CD8-positive, alpha-beta memory T cell (primary cell): ENCODE data around the gene CYTH2. TPM values are rescaled to one million over a fixed set of nuclear protein-coding genes. Genes with fewer than 3 reads are reported as not detected.
"Not testable (repeated sequence)": the region's sequence is repeated elsewhere in the genome, so short reads cannot be mapped to it uniquely, and the experiment has no call there.

ENCODE experiments used
- CTCF ChIA-PET: fragments of 350-600 bp; sonication (Branson Sonifier 250); formaldehyde crosslinking; loops from one replicate; lab custom pipeline; 2021; ENCODE audit warnings: antibody characterized with exemption; lab: Charles Lee
- POLR2A ChIA-PET: fragments of 350-600 bp; sonication (Branson Sonifier 250); formaldehyde crosslinking; loops from one replicate; lab custom pipeline; 2021; ENCODE audit warnings: antibody characterized with exemption; lab: Charles Lee
- DNase-seq, 5 donors: peaks; one replicate each; pipeline versions ENCODE4 v3.0.0 to v3.0.0-alpha.2; 2020 to 2022; ENCODE audit warnings: mixed read lengths in 1 of 5
- H3K27ac ChIP-seq: one replicate; pipeline ENCODE4 v1.7.0; 2013; ENCODE audit warnings: low read depth, mild to moderate bottlenecking, low read length, moderate library complexity
- H3K27me3 ChIP-seq: 2 replicates; pipeline ENCODE4 v1.7.0; 2013; ENCODE audit warnings: low read length, mild to moderate bottlenecking; ENCODE audit not compliant: insufficient read depth, poor library complexity, severe bottlenecking
- H3K36me3 ChIP-seq: 2 replicates; pipeline ENCODE4 v1.7.0; 2013; ENCODE audit warnings: mild to moderate bottlenecking, low read length, moderate library complexity; ENCODE audit not compliant: insufficient read depth
- H3K4me1 ChIP-seq: 2 replicates; pipeline ENCODE4 v1.7.0; 2013; ENCODE audit warnings: mild to moderate bottlenecking, low read length, moderate library complexity; ENCODE audit not compliant: insufficient read depth
- H3K4me3 ChIP-seq: 2 replicates; pipeline ENCODE4 v1.7.0; 2013; ENCODE audit warnings: mild to moderate bottlenecking, low read length
- H3K9me3 ChIP-seq: 2 replicates; pipeline ENCODE4 v1.7.0; 2013; ENCODE audit warnings: mild to moderate bottlenecking, low read length
- H3K27ac Mint-ChIP-seq, 8 donors: one replicate each; pipeline ENCODE4 v1.8.0; 2020 to 2021; ENCODE audit warnings: mixed read lengths in 8 of 8, mild to moderate bottlenecking in 6 of 8, inconsistent platforms in 3 of 8, moderate library complexity in 3 of 8
- H3K27me3 Mint-ChIP-seq, 2 donors: one replicate each; pipeline ENCODE4 v1.8.0; 2020 to 2021; ENCODE audit warnings: mixed read lengths in 2 of 2, mild to moderate bottlenecking in 1 of 2, moderate library complexity in 1 of 2
- H3K36me3 Mint-ChIP-seq, 3 donors: one replicate each; pipeline ENCODE4 v1.8.0; 2020 to 2021; ENCODE audit warnings: mixed read lengths in 3 of 3, inconsistent platforms in 1 of 3, mild to moderate bottlenecking in 1 of 3
- H3K4me1 Mint-ChIP-seq, 3 donors: one replicate each; pipeline ENCODE4 v1.8.0; 2020 to 2021; ENCODE audit warnings: mixed read lengths in 3 of 3, inconsistent platforms in 1 of 3, mild to moderate bottlenecking in 1 of 3
- H3K4me3 Mint-ChIP-seq, 7 donors: one replicate each; pipeline ENCODE4 v1.8.0; 2020 to 2021; ENCODE audit warnings: mixed read lengths in 7 of 7, mild to moderate bottlenecking in 6 of 7, moderate library complexity in 4 of 7, inconsistent platforms in 2 of 7
- H3K9me3 Mint-ChIP-seq, 5 donors: one replicate each; pipeline ENCODE4 v1.8.0; 2020 to 2022; ENCODE audit warnings: mixed read lengths in 5 of 5, mild to moderate bottlenecking in 3 of 5, moderate library complexity in 2 of 5, inconsistent platforms in 1 of 5
- polyA plus RNA-seq: library from polyadenylated mRNA; unstranded; fragments of 300-500 nt; fragmentation: Illumina TruSeq; gene quantifications from one replicate; pipeline ENCODE4 v1.2.3, GENCODE V29; 2021
- total RNA-seq, 2 experiments: library from RNA; stranded (reverse); gene quantifications; one replicate each; pipeline ENCODE4 v1.2.3, GENCODE V29; 2021

The CYTH2 gene
- total and polyA plus RNA-seq, 3 experiments from 2014 or later = 30.7 to 34.8 (median 33.3) TPM

DNA sequence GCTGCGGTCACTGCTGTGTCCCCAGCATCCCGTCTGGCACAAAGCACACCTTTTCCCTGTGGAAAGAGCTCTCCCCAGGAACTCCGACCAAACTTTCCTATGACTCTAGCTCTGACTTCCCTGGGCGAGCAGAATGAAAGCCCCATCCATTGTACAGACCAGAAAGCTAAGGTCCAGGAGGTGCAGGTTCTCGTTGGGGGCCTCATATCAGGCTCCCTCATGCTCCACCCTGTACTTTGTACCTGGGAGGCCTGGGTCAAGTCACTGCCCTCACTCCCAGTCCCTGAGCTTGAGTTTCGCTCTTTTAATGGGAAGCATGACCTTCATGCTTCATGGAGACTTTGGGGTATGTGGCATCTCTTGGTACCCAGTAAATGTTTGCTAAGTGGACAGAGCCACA lies 18.4 kb downstream of the CYTH2 start:
- H3K36me3 Mint-ChIP-seq = peaks cover 0 to 4% (median 1%) of the 10 kb centered on the region in 3 donors
- POLR2A ChIA-PET = no interaction called here
- H3K27ac ChIP-seq = no peak overlapping the region

DNA sequence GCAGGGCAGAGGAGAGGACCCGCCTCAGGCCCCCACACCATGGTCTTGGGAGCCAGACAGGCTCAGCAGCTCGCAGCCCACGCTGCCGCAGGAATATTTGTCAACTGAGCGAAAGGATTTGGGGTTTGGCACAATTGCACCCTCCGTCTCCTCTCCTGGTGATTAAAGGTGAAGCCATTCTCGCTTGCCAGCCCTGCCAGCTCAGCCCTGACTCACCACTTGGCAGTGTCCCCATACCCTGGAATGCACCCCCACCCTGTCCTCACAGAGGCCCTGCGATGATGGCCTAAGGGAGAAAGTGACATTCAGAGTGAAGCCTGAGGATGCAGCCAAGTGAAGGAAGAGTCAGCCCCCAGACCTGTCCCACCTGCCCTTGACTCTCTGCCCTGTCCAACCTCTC lies 18.8 kb downstream of the CYTH2 start:
- peaks cover 20 to 31% (median 22%) of the 10 kb centered on the region in 3 donors for H3K4me1 Mint-ChIP-seq
- DNase-seq = no peak
- H3K36me3 Mint-ChIP-seq = peaks cover 0 to 4% (median 1%) of the 10 kb centered on the region in 3 donors
- H3K4me1 ChIP-seq = peaks cover 31% of the 10 kb centered on the region
- CTCF ChIA-PET = interaction anchor here (1.3 to 4.5 kb wide), 5 partner anchors 96 to 154 kb away, joined by 3 to 37 read pairs (median 18); no protein-coding TSS in a partner anchor
- no peak overlapping the region for H3K4me3 ChIP-seq
- no peaks in the 10 kb centered on the region for H3K9me3 ChIP-seq
- no peak overlapping the region for H3K27ac ChIP-seq
- peaks cover 10 to 13% of the 10 kb centered on the region in 2 donors for H3K27me3 Mint-ChIP-seq
- POLR2A ChIA-PET = no interaction called here
- no peaks in the 10 kb centered on the region for H3K36me3 ChIP-seq
- H3K4me3 Mint-ChIP-seq = no peak overlapping the region
- H3K27ac Mint-ChIP-seq = no peak overlapping the region
- no peaks in the 10 kb centered on the region for H3K9me3 Mint-ChIP-seq
- peaks cover 4% of the 10 kb centered on the region for H3K27me3 ChIP-seq

More for the DNA sequence above, 18.4 kb downstream of the CYTH2 start:
- Histone ChIP-seq H3K4me3 (no peak overlapping the region), H3K9me3 (no peaks in the 10 kb centered on the region), H3K36me3 (no peaks in the 10 kb centered on the region), H3K4me1 (peaks cover 27% of the 10 kb centered on the region), H3K27me3 (peaks cover 4% of the 10 kb centered on the region)
- Mint-ChIP-seq H3K27me3 (peaks cover 8 to 11% of the 10 kb centered on the region in 2 donors), H3K27ac (no peak overlapping the region), H3K4me3 (no peak overlapping the region), H3K9me3 (no peaks in the 10 kb centered on the region), H3K4me1 (peaks cover 16 to 27% (median 19%) of the 10 kb centered on the region in 3 donors)
- no peak for DNase-seq
- CTCF ChIA-PET = interaction anchor here (1.3 to 4.5 kb wide), 4 partner anchors 96 to 154 kb away, joined by 3 to 37 read pairs (median 12); no protein-coding TSS in a partner anchor

DNA sequence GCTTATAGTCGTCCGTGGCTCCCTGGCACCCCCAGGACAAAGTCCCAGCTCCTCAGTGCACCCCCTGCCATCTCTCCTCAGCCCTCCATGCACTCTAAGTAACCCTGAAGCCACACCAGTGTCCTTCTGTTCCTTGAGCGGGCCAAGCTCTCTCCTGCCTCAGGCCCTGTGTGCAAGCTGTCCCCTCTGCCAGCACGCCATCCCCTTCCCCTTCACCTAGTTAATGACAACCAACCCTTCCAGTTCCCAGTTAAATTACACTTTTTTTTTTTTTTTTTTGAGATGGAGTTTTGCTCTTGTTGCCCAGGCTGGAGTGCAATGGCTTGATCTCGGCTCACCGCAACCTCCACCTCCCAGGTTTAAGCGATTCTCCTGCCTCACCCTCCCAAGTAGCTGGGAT lies 19.3 kb downstream of the CYTH2 start:
- DNase-seq, H3K27me3 ChIP-seq, H3K4me3 ChIP-seq, H3K9me3 Mint-ChIP-seq, H3K9me3 ChIP-seq, H3K27ac ChIP-seq, POLR2A ChIA-PET, H3K36me3 ChIP-seq, H3K36me3 Mint-ChIP-seq: not testable (repeated sequence)
- Mint-ChIP-seq H3K4me3 (peak overlapping the region in 1 of 7 donors; percentile 69), H3K4me1 (peaks cover 20 to 32% (median 23%) of the 10 kb centered on the region in 3 donors), H3K27me3 (peaks cover 10 to 13% of the 10 kb centered on the region in 2 donors), H3K27ac (peak overlapping the region in 1 of 8 donors; percentile 57)
- CTCF ChIA-PET = interaction anchor here (1.4 to 4.5 kb wide), 7 partner anchors 8 to 131 kb away, joined by 4 to 37 read pairs (median 18); partner anchors contain the start of genes RPL18 and SPHK2
- peaks cover 32% of the 10 kb centered on the region for H3K4me1 ChIP-seq

DNA sequence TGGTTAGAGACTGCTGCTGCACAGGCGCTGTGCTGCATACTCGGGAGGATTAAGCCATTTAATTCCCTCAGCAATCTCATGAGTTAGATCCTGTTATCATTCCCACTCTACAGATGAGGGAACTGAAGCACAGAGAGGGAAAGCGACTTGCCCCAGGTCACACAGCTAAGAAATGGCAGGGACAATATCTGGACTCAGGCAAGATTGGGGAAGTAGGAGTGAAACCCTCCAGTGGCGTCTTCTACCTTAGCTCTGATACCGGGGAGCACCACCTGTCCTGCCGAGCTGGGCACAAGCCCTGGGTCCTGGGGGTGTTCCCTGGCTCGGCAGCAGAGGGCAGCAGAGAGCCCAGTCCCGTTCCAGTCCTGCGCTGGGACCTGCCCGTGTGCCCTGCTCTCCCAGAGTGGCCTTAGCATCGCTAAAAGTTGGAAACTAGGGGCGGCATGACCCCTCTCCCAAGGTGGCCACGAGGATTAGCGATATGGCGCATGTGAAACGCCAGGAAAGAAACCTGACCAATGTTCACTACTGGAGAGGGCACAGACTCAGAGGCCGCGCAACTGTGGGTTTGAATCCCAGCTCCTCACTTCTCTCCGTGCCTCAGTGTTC lies 20.5 kb downstream of the CYTH2 start:
- peaks cover 37% of the 10 kb centered on the region for H3K4me1 ChIP-seq
- CTCF ChIA-PET = interaction anchor here (0.6 to 4.5 kb wide), 34 partner anchors 9 to 1340 kb away, joined by 3 to 37 read pairs (median 4); partner anchors contain the start of genes KDELR1, PLA2G4C, RPL18 and SPACA4

DNA sequence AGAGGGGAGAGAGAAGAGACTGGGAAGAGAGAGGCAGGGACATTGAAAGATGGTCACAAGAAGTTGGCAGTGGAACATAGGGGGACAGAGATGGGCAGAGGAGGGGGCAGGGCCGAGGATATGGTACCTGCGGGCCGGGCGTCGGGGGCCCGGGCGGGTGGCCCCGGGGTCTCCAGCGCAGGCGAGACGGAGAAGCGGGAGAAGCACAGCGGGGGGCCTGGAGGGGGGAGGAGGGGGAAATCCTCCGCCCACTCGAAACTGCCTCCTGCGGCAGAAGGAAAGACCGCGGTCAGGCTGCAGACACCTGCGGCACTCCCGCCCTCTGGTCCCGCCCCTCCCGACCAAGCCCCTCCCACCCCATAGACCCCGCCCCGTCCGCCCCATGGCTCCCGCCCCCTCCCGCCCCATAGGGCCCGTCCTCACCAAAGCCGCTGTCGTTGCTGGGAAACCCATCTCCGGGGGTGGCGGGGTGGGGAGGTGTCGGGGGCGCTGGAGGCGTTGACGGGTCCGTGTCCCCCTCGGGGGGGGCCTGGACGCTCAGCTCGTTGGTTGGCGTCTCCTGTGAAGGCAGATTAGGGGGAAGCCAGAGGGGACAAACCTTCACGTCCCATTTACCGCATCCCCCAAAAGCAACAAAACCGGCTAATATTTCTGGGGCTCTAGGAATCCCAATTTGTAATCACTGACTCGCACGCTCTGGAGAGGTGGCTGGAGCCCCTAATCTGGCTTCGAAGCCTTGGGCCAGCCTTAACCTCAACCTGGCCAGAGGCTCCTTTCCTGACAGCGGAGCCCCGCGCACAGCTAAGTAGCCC lies 22.0 kb downstream of the CYTH2 start:
- H3K36me3 ChIP-seq = no peaks in the 10 kb centered on the region
- H3K27ac ChIP-seq = no peak overlapping the region
- H3K4me3 ChIP-seq = peak overlapping the region; percentile 8
- DNase-seq = peak; percentile 51 to 78 (median 58)
- H3K36me3 Mint-ChIP-seq = peaks cover 0 to 1% (median 0%) of the 10 kb centered on the region in 3 donors
- H3K9me3 Mint-ChIP-seq = no peaks in the 10 kb centered on the region
- POLR2A ChIA-PET = interaction anchor here (2.2 kb wide), 1 partner anchor 93 kb away, joined by 7 read pairs; no protein-coding TSS in a partner anchor
- peaks cover 4% of the 10 kb centered on the region for H3K27me3 ChIP-seq
- peaks cover 20 to 41% (median 34%) of the 10 kb centered on the region in 3 donors for H3K4me1 Mint-ChIP-seq
- CTCF ChIA-PET = interaction anchor here (0.7 to 4.5 kb wide), 9 partner anchors 11 to 170 kb away, joined by 3 to 37 read pairs (median 4); no protein-coding TSS in a partner anchor
- peaks cover 37% of the 10 kb centered on the region for H3K4me1 ChIP-seq
- no peaks in the 10 kb centered on the region for H3K9me3 ChIP-seq
- H3K4me3 Mint-ChIP-seq = peak overlapping the region in 6 of 7 donors; percentile 19 to 83 (median 40)
- peak overlapping the region in 4 of 8 donors; percentile 23 to 80 (median 74) for H3K27ac Mint-ChIP-seq
- H3K27me3 Mint-ChIP-seq = peaks cover 29% of the 10 kb centered on the region in 2 donors

More for the DNA sequence above, 20.5 kb downstream of the CYTH2 start:
- H3K4me3 ChIP-seq = no peak overlapping the region
- Mint-ChIP-seq H3K27me3 (peaks cover 17 to 19% of the 10 kb centered on the region in 2 donors), H3K27ac (peak overlapping the region in 1 of 8 donors; percentile 87), H3K36me3 (peaks cover 0 to 1% (median 0%) of the 10 kb centered on the region in 3 donors), H3K4me3 (peak overlapping the region in 3 of 7 donors; percentile 15 to 40 (median 24)), H3K4me1 (peaks cover 20 to 39% (median 30%) of the 10 kb centered on the region in 3 donors), H3K9me3 (no peaks in the 10 kb centered on the region)
- no peak overlapping the region for H3K27ac ChIP-seq
- DNase-seq = peak; percentile 69 to 80 (median 75)
- H3K27me3 ChIP-seq = peaks cover 4% of the 10 kb centered on the region
- H3K9me3 ChIP-seq = no peaks in the 10 kb centered on the region
- H3K36me3 ChIP-seq = no peaks in the 10 kb centered on the region
- POLR2A ChIA-PET = interaction anchor here (0.6 to 2.2 kb wide), 3 partner anchors 95 to 916 kb away, joined by 4 to 8 read pairs (median 7); no protein-coding TSS in a partner anchor

DNA sequence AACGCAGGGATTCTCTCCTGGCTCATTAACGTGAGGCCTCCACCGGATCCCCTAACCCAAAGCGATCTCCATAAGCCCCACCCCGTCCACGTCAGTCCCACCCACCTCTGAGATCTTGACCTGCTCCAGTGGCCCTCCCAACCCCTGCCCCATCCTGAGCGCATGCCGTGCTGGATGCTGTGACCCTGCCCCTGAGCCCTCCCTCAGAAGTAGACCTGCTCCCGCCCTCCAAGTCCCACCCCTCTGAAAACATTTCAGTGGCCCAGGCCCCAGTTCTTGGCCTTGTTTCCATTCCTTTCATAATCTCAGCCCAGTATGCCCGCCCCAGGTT lies 22.6 kb downstream of the CYTH2 start:
- H3K4me3 Mint-ChIP-seq = peak overlapping the region in 6 of 7 donors; percentile 7 to 69 (median 41)
- H3K9me3 Mint-ChIP-seq = no peaks in the 10 kb centered on the region
- H3K27ac Mint-ChIP-seq = peak overlapping the region in 4 of 8 donors; percentile 19 to 79 (median 46)
- no peak for DNase-seq
- peaks cover 20 to 41% (median 34%) of the 10 kb centered on the region in 3 donors for H3K4me1 Mint-ChIP-seq
- H3K27me3 Mint-ChIP-seq = peaks cover 30 to 32% of the 10 kb centered on the region in 2 donors
- H3K36me3 ChIP-seq = no peaks in the 10 kb centered on the region
- ChIA-PET CTCF (interaction anchor here (1.4 to 3.2 kb wide), 2 partner anchors 11 to 14 kb away, joined by 3 to 36 read pairs; no protein-coding TSS in a partner anchor), POLR2A (no interaction called here)
- no peaks in the 10 kb centered on the region for H3K9me3 ChIP-seq
- H3K4me1 ChIP-seq = peaks cover 37% of the 10 kb centered on the region
- no peak overlapping the region for H3K4me3 ChIP-seq
- H3K27ac ChIP-seq = no peak overlapping the region
- H3K36me3 Mint-ChIP-seq = no peaks in the 10 kb centered on the region
- peaks cover 4% of the 10 kb centered on the region for H3K27me3 ChIP-seq

DNA sequence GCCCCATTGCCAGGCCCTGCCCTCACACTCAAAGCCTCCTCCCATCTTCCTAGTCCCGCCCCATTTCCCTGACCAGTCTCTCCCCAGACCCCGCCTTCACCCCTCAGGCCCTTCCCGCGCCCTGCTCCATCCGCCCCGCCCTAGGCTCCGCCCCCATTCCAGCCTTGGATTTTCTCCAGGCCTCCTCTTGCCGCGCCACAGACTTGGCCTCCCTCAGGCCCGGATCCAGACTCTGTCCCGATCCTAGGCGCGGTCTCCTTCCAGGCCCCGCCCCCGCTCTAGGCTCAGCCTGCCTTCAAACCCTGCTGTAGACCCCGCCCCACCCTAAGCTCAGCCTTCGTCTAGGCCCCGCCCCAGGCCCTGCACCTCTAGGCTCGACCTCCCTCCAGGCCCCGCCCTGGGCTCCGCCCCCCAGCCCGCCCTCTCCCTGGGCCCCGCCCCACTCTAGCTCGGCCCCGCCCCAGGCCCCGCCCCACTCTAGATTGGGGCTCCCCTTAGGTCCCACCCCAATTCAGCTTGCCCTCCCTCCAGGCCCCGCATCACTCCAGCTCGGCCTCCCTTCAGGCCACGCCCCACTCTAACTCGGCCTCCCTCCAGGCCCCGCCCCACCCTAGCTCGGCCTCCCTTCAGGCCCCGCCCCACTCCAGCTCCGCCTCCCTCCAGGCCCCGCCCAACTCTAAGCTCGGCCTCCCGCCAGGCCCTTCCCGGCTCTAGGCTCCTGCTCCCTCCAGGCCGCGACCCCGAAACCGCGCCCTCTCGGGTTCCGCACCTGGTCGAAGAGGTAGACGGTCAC lies 24.0 kb downstream of the CYTH2 start:
- Mint-ChIP-seq H3K36me3 (no peaks in the 10 kb centered on the region), H3K4me1 (peaks cover 20 to 41% (median 37%) of the 10 kb centered on the region in 3 donors), H3K4me3 (peak overlapping the region; percentile 60 to 86 (median 73)), H3K9me3 (no peaks in the 10 kb centered on the region), H3K27ac (peak overlapping the region in 4 of 8 donors; percentile 36 to 55 (median 50)), H3K27me3 (peaks cover 34 to 36% of the 10 kb centered on the region in 2 donors)
- peaks cover 4% of the 10 kb centered on the region for H3K27me3 ChIP-seq
- CTCF ChIA-PET = interaction anchor here (0.7 to 1.8 kb wide), 5 partner anchors 13 to 126 kb away, joined by 3 to 7 read pairs (median 3); partner anchors contain the start of gene SPHK2
- DNase-seq = peak; percentile 74 to 83 (median 76)
- peak overlapping the region; percentile 43 for H3K27ac ChIP-seq
- POLR2A ChIA-PET = interaction anchor here (1.1 to 1.6 kb wide), 2 partner anchors 21 to 23 kb away, joined by 3 to 4 read pairs; no protein-coding TSS in a partner anchor
- H3K4me3 ChIP-seq = no peak overlapping the region
- no peaks in the 10 kb centered on the region for H3K9me3 ChIP-seq
- peaks cover 37% of the 10 kb centered on the region for H3K4me1 ChIP-seq
- no peaks in the 10 kb centered on the region for H3K36me3 ChIP-seq
